ENCODE results near the gene OGG1. TPM values are rescaled to one million over a fixed set of nuclear protein-coding genes. Genes with fewer than 3 reads are reported as not detected.

The OGG1 gene
- total RNA-seq, 6 experiments from 2014 or later: 12.3 to 27.8 (median 15.7) TPM

GRCh38 chr3:9780910-9781309, 31.2 kb downstream of the OGG1 start:
- no peak for TF ChIP-seq POLR2A (IDR thresholded peaks at IDR 0.05)
- TF ChIP-seq, protein P1, sequence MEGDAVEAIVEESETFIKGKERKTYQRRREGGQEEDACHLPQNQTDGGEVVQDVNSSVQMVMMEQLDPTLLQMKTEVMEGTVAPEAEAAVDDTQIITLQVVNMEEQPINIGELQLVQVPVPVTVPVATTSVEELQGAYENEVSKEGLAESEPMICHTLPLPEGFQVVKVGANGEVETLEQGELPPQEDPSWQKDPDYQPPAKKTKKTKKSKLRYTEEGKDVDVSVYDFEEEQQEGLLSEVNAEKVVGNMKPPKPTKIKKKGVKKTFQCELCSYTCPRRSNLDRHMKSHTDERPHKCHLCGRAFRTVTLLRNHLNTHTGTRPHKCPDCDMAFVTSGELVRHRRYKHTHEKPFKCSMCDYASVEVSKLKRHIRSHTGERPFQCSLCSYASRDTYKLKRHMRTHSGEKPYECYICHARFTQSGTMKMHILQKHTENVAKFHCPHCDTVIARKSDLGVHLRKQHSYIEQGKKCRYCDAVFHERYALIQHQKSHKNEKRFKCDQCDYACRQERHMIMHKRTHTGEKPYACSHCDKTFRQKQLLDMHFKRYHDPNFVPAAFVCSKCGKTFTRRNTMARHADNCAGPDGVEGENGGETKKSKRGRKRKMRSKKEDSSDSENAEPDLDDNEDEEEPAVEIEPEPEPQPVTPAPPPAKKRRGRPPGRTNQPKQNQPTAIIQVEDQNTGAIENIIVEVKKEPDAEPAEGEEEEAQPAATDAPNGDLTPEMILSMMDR (IDR thresholded peaks at IDR 0.05): no peak
- intact Hi-C loops (cut with DNase I): no loop called here
- Histone ChIP-seq H3K4me1 (peaks cover 0 to 24% (median 17%) of the 10 kb centered on the region in 4 donors), H3K36me3 (peaks cover 0 to 36% (median 17%) of the 10 kb centered on the region in 4 donors), H3K27ac (peak overlapping the region; percentile 59 to 83 (median 82)), H3K9me3 (no peaks in the 10 kb centered on the region), H3K4me3 (no peak overlapping the region), H3K27me3 (no peaks in the 10 kb centered on the region)
- no peak for DNase-seq
- WGBS (ENCODE audit: insufficient coverage, low coverage, low lambda C conversion rate, missing lambda C conversion rate): 69% methylated on average over 4 of the region's 4 CpGs
- no peak for ATAC-seq

DNA sequence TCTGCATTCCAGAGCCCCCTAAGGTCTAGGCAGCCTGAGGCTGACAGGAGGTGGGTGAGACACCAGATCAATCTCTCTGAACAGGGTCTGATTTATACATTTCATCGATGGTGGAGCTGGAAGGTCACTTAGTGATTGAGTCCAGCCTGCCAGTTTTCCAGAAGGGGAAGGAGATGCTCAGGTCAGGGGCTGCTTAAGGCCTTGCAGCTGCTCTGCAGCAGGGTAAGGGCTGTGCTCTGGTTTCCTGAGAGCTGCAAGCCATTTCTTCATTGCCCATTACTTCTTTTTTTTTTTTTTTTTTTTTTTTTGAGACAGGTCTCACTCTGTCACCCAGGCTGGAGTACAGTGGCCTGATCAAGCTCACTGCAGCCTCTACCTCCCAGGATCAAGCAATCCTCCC, 31.8 kb downstream of the OGG1 start:
- TF ChIP-seq, protein P1 (IDR thresholded peaks at IDR 0.05): no peak
- TF ChIP-seq POLR2A (IDR thresholded peaks at IDR 0.05): no peak
- Histone ChIP-seq H3K4me3 (no peak overlapping the region), H3K4me1 (peaks cover 0 to 24% (median 17%) of the 10 kb centered on the region in 4 donors), H3K27me3 (no peaks in the 10 kb centered on the region), H3K9me3 (no peaks in the 10 kb centered on the region), H3K36me3 (peaks cover 0 to 41% (median 17%) of the 10 kb centered on the region in 4 donors), H3K27ac (peak overlapping the region; percentile 57 to 83 (median 82))
- WGBS (ENCODE audit: insufficient coverage, low coverage, low lambda C conversion rate, missing lambda C conversion rate): 33% methylated on average over 1 of the region's 1 CpG
- DNase-seq: no peak
- ATAC-seq: no peak
- intact Hi-C loops (cut with DNase I): no loop called here

GRCh38 chr3:9781978-9782603, 32.3 kb downstream of the OGG1 start:
- no peak overlapping the region for H3K4me3 ChIP-seq
- intact Hi-C loops (cut with DNase I): no loop called here
- H3K4me1 ChIP-seq: peaks cover 0 to 24% (median 17%) of the 10 kb centered on the region in 4 donors
- no peaks in the 10 kb centered on the region for H3K9me3 ChIP-seq
- WGBS (ENCODE audit: insufficient coverage, low coverage, low lambda C conversion rate, missing lambda C conversion rate): 38% methylated on average over 3 of the region's 3 CpGs
- H3K27ac ChIP-seq: peak overlapping the region; percentile 57 to 83 (median 82)
- ATAC-seq (peak in 3 of 4 donors; percentile 41 to 51 (median 48)), DNase-seq (no peak)
- H3K36me3 ChIP-seq: peaks cover 0 to 46% (median 20%) of the 10 kb centered on the region in 4 donors
- H3K27me3 ChIP-seq: no peaks in the 10 kb centered on the region
- TF ChIP-seq POLR2A (IDR thresholded peaks at IDR 0.05): no peak
- TF ChIP-seq, protein P1 (IDR thresholded peaks at IDR 0.05): no peak

DNA sequence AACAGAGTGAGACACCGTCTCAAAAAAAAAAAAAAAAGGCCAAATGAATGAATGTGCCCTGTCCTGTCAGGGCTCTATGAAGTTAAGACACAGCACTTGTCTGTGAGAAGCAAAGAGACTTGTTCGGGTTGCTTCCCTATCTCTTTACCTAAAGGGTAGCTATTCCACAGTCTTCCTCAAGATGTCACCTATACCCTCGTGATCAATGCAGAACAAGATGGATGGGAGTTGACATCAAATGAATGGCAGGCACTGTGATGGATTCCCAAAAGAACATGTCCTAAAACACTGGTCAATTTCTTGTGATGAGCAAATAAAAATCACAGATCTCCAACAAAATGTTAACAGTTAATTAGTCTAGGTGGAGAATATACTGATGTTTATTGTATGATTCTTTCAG, 33.0 kb downstream of the OGG1 start:
- peaks cover 0 to 48% (median 22%) of the 10 kb centered on the region in 4 donors for H3K36me3 ChIP-seq
- peak overlapping the region in 1 of 3 donors; percentile 57 for H3K27ac ChIP-seq
- H3K9me3 ChIP-seq: no peaks in the 10 kb centered on the region
- ATAC-seq (peak in 1 of 4 donors; percentile 17), DNase-seq (no peak)
- no peak overlapping the region for H3K4me3 ChIP-seq
- no peaks in the 10 kb centered on the region for H3K27me3 ChIP-seq
- intact Hi-C loops (cut with DNase I): no loop called here
- 39% methylated on average over 3 of the region's 3 CpGs for WGBS (ENCODE audit: insufficient coverage, low coverage, low lambda C conversion rate, missing lambda C conversion rate)
- peaks cover 0 to 24% (median 17%) of the 10 kb centered on the region in 4 donors for H3K4me1 ChIP-seq
- no peak for TF ChIP-seq POLR2A (IDR thresholded peaks at IDR 0.05)
- TF ChIP-seq, protein P1 (IDR thresholded peaks at IDR 0.05): peak in 2 of 4 donors; percentile 20 to 26

Measured in right lobe of liver (tissue), 6 donors.